NCI-H1694 (cell line): Measurements from ENCODE around the gene CTAGE1.
"Not testable (repeated sequence)": the region's sequence is repeated elsewhere in the genome, so short reads cannot be mapped to it uniquely, and the experiment has no call there.

Experiments
- DNase-seq: peaks from one replicate; lab custom pipeline; 2025; lab: John Stamatoyannopoulos, UW

Gene CTAGE1

GRCh38 chr18:22436136-22436535 is 18.4 kb upstream of the CTAGE1 start:
- DNase-seq = no peak

GRCh38 chr18:22434973-22435608 is 17.4 kb upstream of the CTAGE1 start:
- no peak for DNase-seq

- DNase-seq = no peak
Observed at GRCh38 chr18:22433956-22434355, 16.2 kb upstream of the CTAGE1 start.

DNA sequence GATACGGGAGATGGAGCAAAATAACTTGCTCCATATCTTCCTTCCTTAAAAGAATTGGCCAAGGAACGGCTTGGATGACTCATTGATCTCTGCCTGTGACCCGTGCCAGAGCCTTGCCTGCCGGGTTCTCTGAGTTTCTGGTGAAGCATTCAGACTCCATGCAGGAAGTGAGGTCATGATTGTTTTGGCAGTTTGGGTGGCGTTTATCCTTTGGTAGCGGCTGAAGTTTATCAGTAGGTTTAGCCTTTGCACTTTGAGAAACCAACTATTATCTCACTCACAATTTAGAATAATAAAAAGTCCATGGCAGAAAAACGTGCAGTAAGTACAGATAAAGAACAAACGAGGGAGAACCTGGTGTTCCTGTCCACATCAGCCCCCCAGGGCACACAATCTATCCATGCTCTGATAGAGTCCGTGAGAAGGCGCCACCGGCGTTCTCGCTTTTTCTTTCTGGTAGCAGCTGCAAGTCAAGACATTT is 15.0 kb upstream of the CTAGE1 start:
- DNase-seq = no peak

DNA sequence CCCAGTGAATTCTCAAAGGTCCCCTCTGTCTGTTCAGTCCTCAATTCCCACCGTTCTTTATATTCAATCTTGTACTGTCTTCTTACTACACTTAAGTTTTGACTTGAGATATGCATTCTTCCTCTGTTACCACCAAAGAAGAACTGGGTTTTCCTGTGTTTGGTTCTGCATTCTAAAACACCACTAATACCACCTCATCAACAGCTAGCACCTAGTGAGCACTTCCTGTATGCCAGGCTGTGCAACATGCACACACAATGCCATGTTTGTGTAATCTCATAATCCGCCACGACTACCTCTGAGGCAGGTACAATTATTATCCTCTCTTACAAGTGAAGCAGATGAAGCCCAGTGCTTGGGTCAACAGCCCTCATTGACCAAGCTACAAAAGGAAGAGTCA is 11.8 kb upstream of the CTAGE1 start:
- DNase-seq = no peak

GRCh38 chr18:22428672-22429071 is 11.0 kb upstream of the CTAGE1 start:
- no peak for DNase-seq

GRCh38 chr18:22427822-22428549 is 10.3 kb upstream of the CTAGE1 start:
- no peak for DNase-seq

DNA sequence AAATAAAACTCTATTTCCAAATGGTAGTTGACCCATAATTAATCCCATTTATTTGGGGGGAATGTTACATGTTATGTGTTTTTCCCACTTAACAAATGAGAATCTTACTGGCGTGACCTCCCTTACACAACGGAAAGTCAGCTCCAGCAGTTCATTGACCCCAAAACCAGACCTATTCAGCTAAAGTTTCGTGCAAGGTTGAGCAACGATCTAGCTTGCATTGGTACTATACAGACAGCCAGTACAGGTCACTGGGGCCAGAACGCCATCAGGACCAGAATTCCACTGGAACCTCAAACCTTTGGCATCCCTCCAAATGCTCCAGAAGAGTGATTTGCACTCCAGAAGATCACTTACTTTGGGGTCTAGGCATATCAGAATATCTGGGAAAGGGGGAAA is 6.8 kb upstream of the CTAGE1 start:
- no peak for DNase-seq

DNA sequence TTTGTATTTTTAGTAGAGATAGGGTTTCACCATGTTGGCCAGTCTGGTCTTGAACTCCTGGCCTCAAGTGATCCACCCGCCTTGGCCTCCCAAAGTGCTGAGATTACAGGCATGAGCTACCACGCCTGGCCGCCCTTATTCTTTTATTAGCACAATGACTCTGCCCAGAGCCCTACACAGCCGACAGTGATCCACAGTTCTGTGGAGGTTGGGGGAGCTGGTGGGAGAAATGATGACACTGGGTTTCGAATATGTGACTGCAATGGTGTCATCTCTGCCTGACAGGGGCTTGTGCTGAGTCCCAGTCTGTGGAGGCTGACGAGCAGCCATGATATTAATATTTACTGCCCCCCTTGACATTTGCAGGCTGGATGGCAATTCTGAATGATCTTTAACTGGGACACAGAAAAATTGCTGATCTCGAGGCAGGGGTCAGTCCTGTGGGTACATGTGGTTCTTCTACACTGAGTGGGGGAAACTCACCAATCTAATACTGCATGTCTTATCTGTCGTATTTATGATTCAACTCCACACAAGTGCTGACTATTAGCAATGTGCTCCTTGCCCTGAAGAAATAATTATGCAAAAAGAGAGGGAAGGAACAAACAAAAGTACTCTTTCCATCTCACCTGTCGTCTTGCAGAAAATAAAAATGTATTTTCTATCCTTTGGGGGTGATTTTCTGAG is 6.3 kb upstream of the CTAGE1 start:
- no peak for DNase-seq

DNA sequence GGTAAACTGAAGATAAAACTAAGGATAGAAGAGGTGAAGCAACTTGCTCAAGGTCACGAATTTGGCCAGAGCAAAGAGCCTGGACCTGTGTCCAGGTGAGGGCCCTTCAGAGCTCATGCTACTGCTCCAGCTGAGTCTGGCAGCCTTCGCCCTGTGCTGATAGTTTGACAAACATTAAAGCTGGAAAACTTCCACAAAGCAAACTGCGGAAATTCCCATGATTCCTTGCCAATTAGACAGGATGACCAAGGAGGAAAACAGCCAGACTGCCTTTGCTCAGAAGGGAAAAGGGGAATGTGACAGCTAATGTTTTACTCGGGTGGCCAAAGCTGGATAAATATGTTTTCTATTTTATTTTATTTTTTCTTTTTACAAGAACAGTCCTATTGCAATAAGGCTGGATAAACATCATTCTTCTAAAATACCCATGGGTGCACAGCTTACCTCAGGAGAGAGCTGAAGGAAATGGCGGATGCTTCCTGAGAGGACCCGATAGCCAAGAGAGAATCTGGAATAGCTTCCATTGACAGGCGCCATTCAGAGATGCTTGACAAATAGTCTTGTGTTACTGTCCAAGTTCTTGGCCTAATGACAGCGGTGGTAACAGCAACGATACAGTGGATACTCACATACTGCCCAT is 5.3 kb upstream of the CTAGE1 start:
- no peak for DNase-seq

GRCh38 chr18:22420652-22421051 is 2.9 kb upstream of the CTAGE1 start:
- no peak for DNase-seq

DNA sequence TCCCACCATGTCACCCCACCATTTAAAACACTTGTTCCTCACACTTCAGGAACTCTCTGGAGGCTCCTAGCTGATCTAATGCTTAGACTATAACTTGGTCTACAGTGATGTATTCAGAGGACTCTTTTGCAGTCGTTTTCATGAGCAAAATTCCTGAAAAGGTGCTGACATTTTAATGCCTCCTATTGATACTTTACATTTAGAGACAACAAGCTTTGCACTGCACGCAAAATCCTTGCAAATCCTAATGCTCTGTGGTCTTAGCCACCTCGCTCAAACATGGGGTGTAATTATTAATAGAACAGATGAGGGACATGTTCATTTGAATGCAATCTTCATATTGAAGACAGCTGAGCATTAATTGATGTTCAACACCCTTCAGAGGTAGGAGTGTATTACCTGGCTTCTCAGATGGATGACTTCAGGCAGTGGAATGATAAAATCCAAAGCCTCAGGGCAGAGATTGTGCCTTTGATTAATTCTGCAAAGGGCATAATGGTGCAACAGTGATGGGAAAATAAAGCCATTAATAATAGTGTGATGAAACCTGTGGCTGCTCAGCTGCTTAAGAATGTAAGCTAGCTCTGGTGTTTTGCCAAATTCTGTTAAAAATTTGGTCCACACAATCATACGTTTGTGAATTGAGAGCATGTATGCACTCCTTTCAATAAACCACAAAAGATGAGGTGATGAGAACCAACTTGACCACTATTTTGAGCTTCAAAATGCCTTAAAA is 5.4 kb downstream of the CTAGE1 start:
- DNase-seq = no peak

DNA sequence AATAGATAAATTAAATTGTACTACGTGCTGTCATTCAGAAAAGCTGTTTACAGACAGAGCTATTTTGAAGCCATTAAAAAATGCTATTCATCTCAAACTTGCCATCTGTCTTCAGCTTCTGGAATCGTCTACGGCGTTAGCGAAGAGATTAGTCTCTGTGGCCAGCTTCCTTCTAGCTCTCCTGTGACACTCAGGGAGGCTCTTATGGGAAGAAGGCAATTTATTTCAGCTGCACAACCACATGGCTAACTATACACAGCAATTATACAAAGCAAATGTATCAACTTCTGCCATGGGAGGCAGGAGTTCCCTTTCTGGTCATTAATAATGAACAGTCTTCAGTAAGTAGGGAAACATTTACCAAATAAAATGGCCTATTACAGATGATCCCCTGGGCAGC is 6.3 kb downstream of the CTAGE1 start:
- no peak for DNase-seq

- no peak for DNase-seq
Observed at GRCh38 chr18:22410126-22410525, 7.6 kb downstream of the CTAGE1 start.

DNA sequence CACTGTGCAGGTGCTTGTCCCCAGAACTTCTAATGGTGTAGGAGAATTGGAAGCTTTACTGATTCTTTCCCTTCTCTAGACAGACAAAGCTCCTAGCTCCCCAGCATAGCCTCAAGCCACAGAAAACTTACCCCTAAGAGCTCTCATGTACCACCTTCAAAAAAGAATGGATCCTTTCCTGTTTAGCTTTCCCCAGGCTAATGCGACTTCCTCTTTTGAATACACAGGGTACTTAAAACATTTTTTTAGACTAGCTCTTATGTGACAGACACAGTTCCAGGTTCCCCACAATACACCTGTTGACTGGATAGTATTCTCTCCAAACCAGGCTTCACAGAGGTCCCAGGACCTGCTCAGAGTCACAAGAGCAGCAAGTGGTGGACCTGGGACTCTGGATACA is 8.3 kb downstream of the CTAGE1 start:
- DNase-seq = no peak

DNA sequence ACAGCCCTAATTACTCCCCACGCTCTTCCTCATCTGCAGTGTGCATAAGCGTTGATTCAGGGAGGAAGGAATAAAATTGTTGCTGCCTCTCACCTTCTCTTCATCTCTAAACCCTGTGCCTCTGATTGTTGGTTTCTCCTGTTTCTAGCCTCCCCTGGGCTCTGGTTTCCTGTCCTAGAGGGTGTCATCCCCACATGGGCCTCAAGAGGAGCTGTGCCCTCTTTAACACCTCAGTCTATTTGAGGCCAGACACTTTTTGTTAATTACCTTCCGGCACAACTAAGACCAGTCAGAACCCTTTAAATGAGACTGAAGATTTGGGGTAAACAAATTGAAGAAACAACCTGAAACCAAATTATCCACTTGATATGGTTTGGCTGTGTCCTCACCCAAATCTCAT is 9.7 kb downstream of the CTAGE1 start:
- no peak for DNase-seq

GRCh38 chr18:22405142-22405541 is 12.6 kb downstream of the CTAGE1 start:
- no peak for DNase-seq

DNA sequence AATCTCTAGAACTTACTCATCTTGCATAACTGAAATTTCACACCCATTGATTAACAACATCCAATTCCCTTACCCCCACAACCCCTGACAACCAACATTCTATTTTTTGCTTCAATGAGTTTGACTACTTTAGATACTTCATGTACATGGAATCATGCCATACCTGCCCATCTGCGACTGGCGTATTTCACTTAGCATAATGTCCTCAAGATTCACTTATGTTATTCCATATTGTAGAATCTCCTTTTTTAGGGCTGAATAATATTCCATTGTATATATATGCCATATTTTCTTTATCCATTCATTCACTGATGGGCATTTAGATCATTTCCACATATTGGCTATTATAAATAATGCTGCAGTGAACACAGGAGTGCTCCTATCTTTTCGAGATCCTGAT is 13.8 kb downstream of the CTAGE1 start:
- DNase-seq = no peak

DNA sequence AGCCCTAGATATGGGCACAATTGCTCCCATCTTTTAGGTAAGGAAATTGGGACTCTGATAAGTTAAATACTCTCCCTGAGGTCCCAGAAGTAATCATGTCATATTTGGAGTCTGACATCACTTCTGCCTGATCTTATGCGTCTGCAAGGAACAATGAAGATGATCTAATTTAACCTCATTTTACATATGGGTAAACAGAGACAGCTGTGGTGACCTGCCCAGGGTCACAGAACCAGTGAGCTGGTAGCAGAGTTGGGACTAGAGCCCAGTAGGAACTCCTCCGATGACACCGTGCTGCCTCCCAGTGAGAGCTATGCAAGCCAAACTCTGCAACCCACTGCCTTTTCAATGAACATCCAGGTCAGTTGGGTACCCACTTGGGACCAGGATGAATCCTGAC is 17.8 kb downstream of the CTAGE1 start:
- DNase-seq = no peak

DNA sequence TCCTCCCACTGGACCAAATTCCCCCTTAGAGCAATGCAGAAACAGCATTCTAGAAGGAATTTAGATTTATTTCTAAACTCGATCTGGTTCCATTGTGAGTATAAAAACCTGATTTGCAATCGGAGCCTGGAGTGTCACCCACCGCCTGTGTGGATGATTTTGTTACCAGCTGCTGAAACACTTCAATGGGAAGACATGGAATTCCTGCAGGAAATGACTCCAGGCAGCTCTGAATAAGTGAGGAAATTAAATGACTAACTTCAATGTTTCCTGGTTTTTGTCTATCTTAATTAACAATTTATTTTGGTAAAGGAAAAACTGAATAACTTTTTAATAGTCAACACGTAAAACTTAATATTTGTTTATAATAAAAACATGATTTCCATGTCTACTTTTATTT is 19.3 kb downstream of the CTAGE1 start:
- DNase-seq = no peak

- no peak for DNase-seq
Observed at GRCh38 chr18:22394428-22394827, 23.3 kb downstream of the CTAGE1 start.

- DNase-seq = not testable (repeated sequence)
Observed at GRCh38 chr18:22393164-22393563, 24.6 kb downstream of the CTAGE1 start.
